ENCODE results near the gene NEURL4. TPM values are rescaled to one million over a fixed set of nuclear protein-coding genes. Genes with fewer than 3 reads are reported as not detected.

NEURL4 gene
- total RNA-seq, 4 donors from 2014 or later, result 27.8 to 109 (median 35.0) TPM

GRCh38 chr17:7313088-7313889 is 15.8 kb downstream of the NEURL4 start:
- 75 to 84% methylated on average over 4 to 7 of the region's 7 CpGs for WGBS, 2 donors (ENCODE audit: low coverage in 1 of 2)
- Histone ChIP-seq H3K27me3 (no peaks in the 10 kb centered on the region), H3K36me3 (peaks cover 0 to 47% (median 18%) of the 10 kb centered on the region in 4 donors), H3K4me3 (no peak overlapping the region), H3K9me3 (no peaks in the 10 kb centered on the region), H3K4me1 (peaks cover 22 to 53% (median 37%) of the 10 kb centered on the region in 4 donors), H3K27ac (peak overlapping the region in 3 of 4 donors; percentile 15 to 98 (median 96))
- DNase-seq, result no peak
- intact Hi-C loops (cut with DNase I; ENCODE audit: low total_unique reads) (no loop called here), in situ Hi-C loops (cut with MboI; ENCODE audit: low pct_ligation_motif_present in 1 of 4, low pct_unique_long_range_greater_than_20kb in 1 of 4, low sequenced_read_pairs in 3 of 4) (no loop called here)
- TF ChIP-seq, protein P1, sequence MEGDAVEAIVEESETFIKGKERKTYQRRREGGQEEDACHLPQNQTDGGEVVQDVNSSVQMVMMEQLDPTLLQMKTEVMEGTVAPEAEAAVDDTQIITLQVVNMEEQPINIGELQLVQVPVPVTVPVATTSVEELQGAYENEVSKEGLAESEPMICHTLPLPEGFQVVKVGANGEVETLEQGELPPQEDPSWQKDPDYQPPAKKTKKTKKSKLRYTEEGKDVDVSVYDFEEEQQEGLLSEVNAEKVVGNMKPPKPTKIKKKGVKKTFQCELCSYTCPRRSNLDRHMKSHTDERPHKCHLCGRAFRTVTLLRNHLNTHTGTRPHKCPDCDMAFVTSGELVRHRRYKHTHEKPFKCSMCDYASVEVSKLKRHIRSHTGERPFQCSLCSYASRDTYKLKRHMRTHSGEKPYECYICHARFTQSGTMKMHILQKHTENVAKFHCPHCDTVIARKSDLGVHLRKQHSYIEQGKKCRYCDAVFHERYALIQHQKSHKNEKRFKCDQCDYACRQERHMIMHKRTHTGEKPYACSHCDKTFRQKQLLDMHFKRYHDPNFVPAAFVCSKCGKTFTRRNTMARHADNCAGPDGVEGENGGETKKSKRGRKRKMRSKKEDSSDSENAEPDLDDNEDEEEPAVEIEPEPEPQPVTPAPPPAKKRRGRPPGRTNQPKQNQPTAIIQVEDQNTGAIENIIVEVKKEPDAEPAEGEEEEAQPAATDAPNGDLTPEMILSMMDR (IDR thresholded peaks at IDR 0.05), result peak in 3 of 5 experiments; percentile 21 to 32 (median 26)
- TF ChIP-seq POLR2AphosphoS5 (IDR thresholded peaks at IDR 0.05) (no peak), EP300 (IDR thresholded peaks at IDR 0.05; ENCODE audit: low read depth) (no peak)

GRCh38 chr17:7312432-7313087 is 16.6 kb downstream of the NEURL4 start:
- no peaks in the 10 kb centered on the region for H3K9me3 ChIP-seq
- intact Hi-C loops (cut with DNase I; ENCODE audit: low total_unique reads) (no loop called here), in situ Hi-C loops (cut with MboI; ENCODE audit: low pct_ligation_motif_present in 1 of 4, low pct_unique_long_range_greater_than_20kb in 1 of 4, low sequenced_read_pairs in 3 of 4) (no loop called here)
- TF ChIP-seq EP300 (IDR thresholded peaks at IDR 0.05; ENCODE audit: low read depth) (no peak), POLR2A (IDR thresholded peaks at IDR 0.05) (peak; percentile 1)
- H3K4me3 ChIP-seq, result no peak overlapping the region
- H3K27ac ChIP-seq, result peak overlapping the region in 2 of 4 donors; percentile 9 to 98
- DNase-seq, result no peak
- H3K27me3 ChIP-seq, result no peaks in the 10 kb centered on the region
- WGBS, 2 donors (ENCODE audit: low coverage in 1 of 2), result 74% methylated on average over 7 of the region's 7 CpGs; no CpG with 5 or more reads in 1 of the 2 donors
- peaks cover 22 to 53% (median 37%) of the 10 kb centered on the region in 4 donors for H3K4me1 ChIP-seq
- H3K36me3 ChIP-seq, result peaks cover 0 to 44% (median 18%) of the 10 kb centered on the region in 4 donors

GRCh38 chr17:7311110-7311705 is 17.9 kb downstream of the NEURL4 start:
- Histone ChIP-seq H3K36me3 (peaks cover 0 to 38% (median 18%) of the 10 kb centered on the region in 4 donors), H3K4me1 (peaks cover 22 to 56% (median 39%) of the 10 kb centered on the region in 4 donors)
- 63 to 84% methylated on average over 2 to 7 of the region's 7 CpGs for WGBS, 2 donors (ENCODE audit: low coverage in 1 of 2)

GRCh38 chr17:7309628-7310027 is 19.5 kb downstream of the NEURL4 start:
- Histone ChIP-seq H3K4me1 (peaks cover 22 to 50% (median 33%) of the 10 kb centered on the region in 4 donors), H3K4me3 (peak overlapping the region in 2 of 4 donors; percentile 95 to 98), H3K36me3 (peaks cover 0 to 38% (median 18%) of the 10 kb centered on the region in 4 donors), H3K27ac (peak overlapping the region; percentile 99 to 100 (median 100)), H3K9me3 (no peaks in the 10 kb centered on the region), H3K27me3 (no peaks in the 10 kb centered on the region)
- 79 to 88% methylated on average over 4 to 12 of the region's 12 CpGs for whole genome bisulfite sequencing, 2 donors (ENCODE audit: low coverage in 1 of 2)
- intact Hi-C loops (cut with DNase I; ENCODE audit: low total_unique reads), result no loop called here
- in situ Hi-C loops (cut with MboI; ENCODE audit: low pct_ligation_motif_present in 1 of 4, low pct_unique_long_range_greater_than_20kb in 1 of 4, low sequenced_read_pairs in 3 of 4), result no loop called here
- TF ChIP-seq POLR2A (IDR thresholded peaks at IDR 0.05), result no peak
- TF ChIP-seq, protein P1 (IDR thresholded peaks at IDR 0.05), result no peak
- TF ChIP-seq EP300 (IDR thresholded peaks at IDR 0.05; ENCODE audit: low read depth), result no peak
- no peak for TF ChIP-seq POLR2AphosphoS5 (IDR thresholded peaks at IDR 0.05)
- DNase-seq, result no peak

More at GRCh38 chr17:7311110-7311705, 17.9 kb downstream of the NEURL4 start:
- no peak for DNase-seq
- Histone ChIP-seq H3K27ac (no peak overlapping the region), H3K27me3 (no peaks in the 10 kb centered on the region), H3K9me3 (no peaks in the 10 kb centered on the region), H3K4me3 (no peak overlapping the region)
- in situ Hi-C loops (cut with MboI; ENCODE audit: low pct_ligation_motif_present in 1 of 4, low pct_unique_long_range_greater_than_20kb in 1 of 4, low sequenced_read_pairs in 3 of 4) (no loop called here), intact Hi-C loops (cut with DNase I; ENCODE audit: low total_unique reads) (no loop called here)
- TF ChIP-seq POLR2A (IDR thresholded peaks at IDR 0.05) (no peak), POLR2AphosphoS5 (IDR thresholded peaks at IDR 0.05) (no peak), EP300 (IDR thresholded peaks at IDR 0.05; ENCODE audit: low read depth) (no peak)
- TF ChIP-seq, protein P1 (IDR thresholded peaks at IDR 0.05), result no peak
